Dermis blood vessel endothelial cell (primary cell): ENCODE measurements around the gene HES5. TPM values are rescaled to one million over a fixed set of nuclear protein-coding genes. Genes with fewer than 3 reads are reported as not detected.

Source experiments
- DNase-seq: peaks from one replicate; pipeline ENCODE4 v3.0.0; 2010
- total RNA-seq: library from RNA; depleted of rRNA; stranded (reverse); fragments of >200 nt; gene quantifications from 2 replicates; pipeline ENCODE4 v1.2.3, GENCODE V29; 2014

The HES5 gene
- total RNA-seq, 1 donor from 2014 or later: 0.17 TPM

DNA sequence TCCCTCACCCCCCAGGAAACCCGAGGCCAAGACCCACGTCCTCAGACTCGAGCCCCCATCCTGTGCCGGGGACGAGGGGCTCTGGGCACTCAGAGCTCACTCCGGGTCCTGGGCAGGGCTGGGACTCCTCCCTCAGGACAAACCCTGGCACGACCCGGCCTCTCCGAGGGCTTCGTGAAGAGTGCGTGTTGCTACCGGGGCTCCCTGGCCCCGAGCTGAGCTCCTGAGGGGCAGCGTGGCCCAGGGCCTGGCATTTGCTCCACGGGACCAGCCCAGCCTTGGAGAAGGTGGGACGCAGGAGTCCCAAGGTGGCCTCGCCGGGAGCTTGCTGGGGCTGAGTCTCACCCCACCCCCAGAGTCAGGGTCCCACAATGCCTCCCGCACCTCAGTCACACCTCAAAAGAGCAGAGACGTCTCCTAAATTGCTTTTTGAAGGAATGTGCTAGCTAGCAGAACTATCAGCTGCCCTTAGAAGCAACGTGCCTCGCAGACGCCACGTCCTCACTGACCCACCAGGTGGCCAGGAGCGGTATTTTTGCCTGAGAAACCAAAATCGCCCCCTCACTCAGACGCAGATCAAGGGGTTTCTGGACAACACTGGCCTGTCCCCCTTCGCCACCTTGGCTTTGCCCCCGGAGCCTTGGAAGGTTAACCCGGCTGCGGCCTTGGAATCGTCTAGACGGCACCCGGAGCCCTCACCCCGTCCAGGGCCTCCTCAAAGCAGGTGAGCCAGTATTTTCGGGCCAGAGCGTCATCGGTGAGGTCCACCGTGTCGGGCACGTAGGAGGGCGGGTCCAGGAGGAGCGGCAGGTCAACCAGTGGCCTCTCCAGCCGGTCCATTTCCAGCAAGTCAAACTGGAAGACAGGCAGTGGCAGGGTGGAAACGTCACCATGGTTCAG lies 14.9 kb downstream of the HES5 start:
- no peak for DNase-seq

DNA sequence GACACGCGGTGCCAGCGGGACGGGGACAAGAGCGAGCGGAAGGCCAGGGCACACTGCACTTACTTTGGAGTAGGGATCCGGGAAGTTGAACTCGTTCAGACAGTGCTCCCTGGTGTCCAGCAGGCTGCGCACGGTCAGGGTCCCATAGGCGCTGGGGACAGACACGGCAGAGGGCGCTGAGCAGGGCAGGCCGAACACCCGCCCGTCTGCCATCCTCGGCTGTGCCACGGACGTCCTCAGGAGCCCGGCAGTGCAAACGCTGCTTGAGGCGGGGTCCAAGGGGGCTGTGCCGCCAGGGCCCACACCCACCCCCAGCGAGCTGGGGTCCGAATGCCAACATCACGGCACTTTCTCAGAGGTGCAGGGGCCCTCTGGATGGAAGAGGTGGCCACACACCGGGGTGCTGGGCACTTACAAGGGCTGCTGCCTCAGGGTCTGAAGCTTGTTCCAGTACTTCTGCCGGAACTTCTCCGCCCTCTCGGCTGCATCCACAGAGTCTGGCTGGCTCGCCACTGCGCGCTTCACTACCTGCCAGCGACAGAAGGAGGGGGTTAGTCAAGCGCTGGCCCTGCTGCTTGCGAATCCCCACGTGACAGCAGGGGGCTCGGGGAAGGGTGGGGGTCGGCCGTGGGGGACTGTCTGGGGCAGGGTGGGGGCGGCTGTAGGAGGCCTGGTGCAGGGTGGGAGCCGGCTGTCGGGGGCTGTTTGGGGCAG lies 16.0 kb downstream of the HES5 start:
- no peak for DNase-seq

DNA sequence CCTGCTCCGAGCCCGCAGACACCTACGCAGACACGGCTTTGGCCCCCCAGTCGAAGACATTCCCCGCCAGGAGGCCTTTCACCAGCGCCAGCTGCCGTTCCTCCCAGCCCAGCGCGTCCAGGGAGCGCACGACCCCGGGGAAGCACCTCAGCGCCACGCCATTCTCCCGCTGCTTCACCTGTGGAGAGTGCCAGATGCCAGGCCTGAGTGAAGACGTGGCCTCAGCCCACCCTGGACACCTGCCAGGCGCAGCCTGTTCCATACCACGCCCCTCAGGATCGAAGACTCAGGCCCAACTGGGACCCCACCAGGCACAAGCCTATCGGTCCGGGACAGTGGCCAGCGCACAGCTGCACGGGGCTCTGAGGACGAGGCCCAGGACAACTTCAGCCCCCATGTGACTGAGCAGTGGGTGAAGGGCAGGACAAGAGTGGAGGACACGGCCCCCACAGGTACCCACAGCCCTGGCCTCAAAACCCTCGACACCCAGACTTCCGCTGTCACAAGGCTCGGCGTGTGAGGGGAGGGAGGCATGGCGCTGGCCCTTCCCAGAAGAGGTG lies 17.1 kb downstream of the HES5 start:
- DNase-seq: no peak

DNA sequence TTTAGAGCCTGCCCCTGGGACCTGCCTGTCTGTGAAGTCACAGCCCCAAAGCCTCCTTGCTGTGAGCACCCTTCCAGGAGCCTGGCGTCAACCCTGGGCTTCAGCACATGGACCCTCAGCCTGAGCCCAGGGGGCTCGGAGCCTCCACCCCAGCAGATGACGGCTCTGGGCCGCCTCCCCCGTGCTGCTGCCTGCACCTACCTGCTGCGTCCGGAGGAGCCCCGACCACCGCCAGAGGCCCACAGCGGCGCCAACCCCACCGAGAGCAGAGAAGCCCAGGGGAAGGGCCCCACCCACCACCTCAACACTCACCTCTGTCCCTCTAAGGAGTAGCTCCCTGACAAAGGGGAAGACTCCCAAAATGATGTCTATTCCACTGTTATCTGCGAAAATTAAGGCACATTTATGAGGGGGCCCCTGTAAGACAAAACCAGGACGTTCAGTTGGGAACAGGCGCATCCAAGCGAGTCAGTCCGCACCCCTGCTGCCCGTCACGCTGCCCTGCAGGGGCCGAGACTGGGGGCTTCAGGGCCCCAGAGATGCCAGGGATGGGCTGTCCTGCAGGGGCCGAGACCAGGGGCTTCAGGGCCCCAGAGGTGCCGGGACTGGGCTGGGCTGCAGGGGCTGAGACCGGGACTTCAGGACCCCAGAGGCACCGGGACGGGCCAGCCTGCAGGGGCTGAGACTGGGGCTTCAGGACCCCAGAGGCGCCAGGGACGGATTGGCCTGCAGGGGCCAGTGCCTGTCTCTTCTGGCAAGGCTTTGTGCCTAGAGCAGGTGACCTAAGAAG lies 19.5 kb downstream of the HES5 start:
- DNase-seq: no peak

DNA sequence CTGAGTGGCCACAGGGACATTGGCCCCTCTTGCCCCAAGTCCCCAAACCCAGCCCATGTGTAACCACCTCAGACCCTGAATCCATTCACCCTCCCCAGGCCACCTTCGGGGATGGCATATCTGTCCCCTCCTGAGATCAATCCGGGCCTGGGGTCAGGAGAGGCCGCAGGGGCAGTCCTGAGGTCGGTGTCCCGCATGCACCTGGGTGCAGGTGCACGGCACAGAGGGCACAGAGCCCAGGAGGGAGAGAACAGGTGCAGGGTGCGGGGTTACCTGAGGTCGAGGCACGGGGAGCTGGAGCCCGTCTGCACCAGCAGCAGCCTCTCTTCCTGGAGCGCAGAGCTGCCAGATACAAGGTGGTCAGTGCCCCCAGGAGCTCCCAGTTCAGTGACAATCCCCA lies 20.5 kb downstream of the HES5 start:
- no peak for DNase-seq

DNA sequence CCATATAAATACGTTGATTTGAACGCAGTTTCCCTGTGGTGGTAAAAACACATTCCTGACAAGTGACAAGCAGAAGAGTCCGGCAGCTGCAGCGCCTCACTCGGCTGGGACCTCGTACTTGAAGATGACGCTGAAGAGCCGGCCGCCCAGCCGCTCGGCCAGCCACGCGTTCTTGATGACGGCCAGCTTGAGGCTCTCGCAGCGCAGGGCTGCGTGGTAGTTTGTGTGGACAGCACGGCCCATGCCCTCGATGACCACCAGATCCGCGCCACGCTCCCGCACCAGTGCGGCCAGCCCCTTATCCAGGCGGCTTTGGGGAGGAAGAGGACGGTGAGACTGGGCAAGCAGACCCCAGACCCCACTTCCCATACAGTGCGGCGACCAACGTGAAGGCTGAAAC lies 21.3 kb downstream of the HES5 start:
- DNase-seq: no peak

DNA sequence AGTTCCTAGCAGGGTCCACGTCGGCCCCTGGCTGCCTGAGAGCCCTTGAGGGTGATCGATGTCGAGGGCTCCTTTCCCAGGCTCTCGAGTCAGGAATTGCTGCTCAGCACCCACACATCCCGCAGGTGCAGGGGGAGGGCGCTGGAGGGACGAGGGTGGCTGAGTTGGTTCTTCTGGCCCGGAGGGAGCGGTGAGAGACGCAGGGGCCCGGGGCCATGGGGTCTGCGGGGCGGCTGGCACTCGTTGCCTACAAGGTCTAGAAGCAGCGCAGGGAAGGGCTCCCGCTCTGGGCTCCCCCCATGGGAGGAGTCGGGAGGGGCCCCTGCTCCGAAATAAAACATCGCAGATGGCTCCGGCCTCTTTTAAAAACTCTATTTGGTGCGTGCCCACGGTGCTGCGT lies 21.9 kb downstream of the HES5 start:
- no peak for DNase-seq

DNA sequence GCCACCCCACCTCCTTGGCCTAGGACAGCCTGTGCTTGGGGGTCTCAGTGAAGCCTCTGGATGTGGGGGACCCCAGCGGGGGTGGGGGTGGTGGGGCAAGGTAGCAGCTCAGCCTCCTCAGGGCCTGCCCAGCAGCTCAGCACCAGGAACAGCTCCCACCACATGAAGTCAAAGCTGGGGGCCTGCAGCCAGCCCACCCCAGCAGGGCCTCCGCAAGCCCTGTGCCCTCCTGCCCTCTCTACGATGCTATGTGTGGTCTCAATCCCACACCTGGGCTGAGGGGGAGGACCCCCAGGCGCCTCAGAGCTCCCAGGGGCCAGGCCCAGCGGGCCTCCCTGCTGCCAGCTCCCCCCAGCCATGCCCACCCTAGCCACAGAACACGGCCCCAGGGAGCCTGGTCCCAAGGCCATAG lies 22.3 kb downstream of the HES5 start:
- no peak for DNase-seq

DNA sequence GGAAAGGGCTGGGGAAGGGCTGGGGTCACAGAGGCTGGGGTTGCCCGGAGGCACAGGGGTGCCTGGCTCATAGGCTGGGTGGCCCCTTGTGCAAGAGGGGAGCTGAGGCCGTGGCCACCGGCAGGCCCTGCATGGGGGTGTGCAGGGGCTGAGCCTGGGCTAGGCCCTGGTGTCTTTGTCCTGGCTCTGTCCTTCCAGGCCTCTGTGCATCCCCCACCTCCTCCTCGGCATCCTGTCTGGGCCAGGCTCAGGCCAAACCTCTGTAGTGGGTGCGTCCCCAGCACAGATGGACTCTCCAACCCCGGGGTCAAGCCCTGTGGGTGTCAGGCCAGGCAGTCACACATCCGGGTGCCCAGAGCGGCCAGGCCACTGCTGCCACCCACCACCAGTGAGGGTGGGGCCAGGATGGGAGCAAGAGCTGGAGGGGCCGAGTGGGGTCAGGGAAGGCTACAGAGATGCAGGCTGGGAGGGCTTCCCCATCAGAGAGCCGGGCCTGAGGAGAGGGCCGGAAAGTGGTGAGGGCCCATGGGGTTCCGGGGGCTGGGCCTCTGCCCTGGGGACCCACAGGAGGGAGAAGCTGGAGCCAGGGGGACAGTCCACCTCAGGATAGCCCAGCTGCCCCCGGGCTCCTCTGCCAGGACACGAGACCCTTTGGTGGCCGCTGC lies 23.0 kb downstream of the HES5 start:
- DNase-seq: no peak

DNA sequence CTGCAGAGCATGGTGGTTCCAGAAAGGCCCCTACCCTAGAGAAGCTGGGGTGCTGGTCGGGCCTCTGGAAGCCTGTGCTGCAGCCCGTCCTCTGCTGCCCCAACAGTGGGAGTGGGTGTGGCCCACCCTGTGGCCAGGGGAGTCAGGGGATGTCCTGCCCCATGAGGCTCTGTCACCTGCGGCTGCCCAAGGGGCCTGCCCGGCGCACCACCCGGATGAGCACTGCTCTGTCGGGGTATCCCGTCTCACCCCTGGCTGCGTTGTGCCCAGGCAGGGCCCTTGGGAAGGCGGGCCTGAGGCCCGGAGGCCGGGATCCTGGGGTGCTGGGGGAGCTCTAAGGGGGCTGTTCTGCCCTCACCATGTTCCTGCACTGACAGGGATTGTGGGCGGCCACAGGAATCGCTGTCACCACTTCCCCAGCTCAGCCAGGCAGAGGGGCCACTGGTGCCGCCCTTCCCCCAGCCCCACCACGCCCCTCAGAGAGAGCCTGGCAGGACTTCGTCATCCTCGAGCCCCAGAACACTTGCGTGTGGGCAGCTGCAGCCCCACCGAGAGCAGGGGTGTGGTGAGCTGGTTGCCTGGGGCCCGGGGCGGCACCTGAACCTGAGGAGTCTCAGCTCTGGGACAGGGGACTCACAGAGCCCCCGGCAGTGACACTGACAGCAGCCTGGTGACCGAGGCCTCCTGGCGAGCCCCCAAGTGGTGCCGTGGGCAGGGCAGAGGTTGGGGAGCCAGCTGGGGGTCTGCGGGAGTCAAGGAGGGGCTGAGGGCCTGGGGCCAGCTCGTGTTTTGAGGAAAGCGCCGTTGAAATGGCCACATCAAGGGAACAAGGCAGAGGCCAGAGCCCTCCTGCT lies 23.8 kb downstream of the HES5 start:
- no peak for DNase-seq

DNA sequence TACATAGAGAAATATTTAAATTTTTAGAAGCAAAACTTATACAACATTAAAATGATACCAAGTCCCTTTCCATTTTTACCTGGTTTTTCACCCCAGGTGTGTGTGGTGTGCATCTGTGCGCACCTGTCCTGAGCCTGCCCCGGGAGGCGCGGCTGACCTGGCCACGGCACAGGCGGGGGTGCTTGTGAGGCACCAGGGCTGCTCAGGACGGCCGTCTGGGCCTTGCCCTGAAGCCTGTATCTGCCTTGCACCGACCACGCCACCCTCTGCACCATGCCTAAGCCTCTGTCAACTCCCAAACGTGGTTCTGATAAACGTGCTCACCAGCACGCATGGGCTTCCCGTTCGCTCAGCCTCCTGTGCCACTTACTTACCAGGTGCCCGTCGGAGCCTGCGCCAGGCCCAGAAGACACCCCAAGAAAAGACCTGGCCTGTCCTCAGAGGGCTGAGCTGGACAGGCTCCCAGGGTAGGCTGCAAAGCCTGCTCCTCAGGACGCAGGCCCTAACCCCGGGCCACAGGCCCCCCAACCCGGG lies 24.5 kb downstream of the HES5 start:
- no peak for DNase-seq

DNA sequence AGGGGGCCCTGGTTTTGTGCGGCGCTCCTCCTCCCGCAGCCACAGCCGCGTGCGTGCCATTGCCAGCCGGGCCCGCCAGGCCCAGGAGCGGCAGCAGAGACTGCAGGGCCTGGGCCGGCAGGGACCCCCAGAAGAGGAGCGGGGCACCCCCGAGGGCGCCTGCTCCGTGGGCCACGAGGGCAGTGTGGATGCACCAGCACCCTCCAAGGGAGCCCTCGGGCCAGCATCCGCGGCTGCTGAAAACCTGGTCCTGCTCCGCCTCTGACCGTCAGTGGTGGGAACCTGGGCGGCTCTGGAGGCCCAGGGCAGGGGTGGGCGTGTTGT lies 25.2 kb downstream of the HES5 start:
- DNase-seq: no peak

DNA sequence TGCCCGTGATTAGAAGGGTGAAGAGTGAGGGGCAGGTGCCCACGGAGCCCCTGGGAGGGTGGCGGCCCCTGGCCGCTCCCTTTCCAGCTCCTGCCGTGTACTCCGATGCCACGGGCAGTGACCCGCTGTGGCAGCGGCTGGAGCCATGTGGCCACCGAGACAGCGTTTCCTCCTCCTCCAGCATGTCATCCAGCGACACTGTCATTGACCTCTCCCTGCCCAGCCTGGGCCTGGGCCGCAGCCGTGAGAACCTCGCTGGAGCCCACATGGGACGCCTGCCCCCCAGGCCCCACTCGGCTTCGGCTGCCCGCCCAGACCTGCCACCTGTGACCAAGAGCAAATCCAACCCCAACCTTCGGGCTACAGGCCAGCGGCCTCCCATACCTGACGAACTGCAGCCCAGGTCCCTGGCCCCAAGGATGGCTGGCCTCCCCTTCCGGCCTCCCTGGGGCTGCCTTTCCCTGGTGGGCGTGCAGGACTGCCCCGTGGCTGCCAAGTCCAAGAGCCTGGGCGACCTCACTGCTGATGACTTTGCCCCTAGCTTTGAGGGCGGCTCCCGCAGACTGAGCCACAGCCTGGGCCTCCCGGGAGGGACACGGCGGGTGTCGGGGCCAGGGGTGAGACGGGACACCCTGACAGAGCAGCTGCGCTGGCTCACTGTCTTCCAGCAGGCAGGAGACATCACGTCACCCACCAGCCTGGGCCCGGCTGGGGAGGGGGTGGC lies 25.7 kb downstream of the HES5 start:
- DNase-seq: no peak

DNA sequence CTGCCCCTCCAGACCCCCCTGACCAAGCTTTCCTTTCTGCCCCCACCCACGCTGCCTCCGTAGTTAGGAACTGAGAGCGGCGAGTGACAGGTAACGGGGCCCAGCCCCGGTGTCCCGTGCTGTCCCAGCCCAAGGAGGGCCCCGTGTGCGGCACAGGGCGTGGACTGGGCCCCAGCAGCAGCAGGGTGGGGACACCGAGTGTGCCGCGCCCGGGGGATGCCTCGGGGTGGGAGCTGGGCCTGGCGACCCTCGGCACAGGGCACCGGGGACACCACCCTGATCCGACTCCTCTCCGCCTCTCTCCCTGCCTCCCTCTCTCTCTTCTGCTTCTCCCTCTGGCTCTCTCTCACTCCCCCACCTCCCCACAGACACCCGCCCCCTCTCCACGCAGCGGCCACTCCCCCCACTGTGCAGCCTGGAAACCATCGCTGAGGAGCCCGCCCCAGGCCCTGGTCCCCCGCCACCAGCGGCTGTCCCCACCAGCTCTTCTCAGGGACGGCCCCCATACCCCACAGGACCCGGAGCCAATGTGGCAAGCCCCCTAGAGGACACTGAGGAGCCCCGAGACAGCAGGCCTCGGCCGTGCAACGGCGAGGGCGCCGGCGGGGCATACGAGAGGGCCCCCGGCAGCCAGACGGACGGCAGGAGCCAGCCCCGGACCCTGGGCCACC lies 26.4 kb downstream of the HES5 start:
- DNase-seq: no peak

DNA sequence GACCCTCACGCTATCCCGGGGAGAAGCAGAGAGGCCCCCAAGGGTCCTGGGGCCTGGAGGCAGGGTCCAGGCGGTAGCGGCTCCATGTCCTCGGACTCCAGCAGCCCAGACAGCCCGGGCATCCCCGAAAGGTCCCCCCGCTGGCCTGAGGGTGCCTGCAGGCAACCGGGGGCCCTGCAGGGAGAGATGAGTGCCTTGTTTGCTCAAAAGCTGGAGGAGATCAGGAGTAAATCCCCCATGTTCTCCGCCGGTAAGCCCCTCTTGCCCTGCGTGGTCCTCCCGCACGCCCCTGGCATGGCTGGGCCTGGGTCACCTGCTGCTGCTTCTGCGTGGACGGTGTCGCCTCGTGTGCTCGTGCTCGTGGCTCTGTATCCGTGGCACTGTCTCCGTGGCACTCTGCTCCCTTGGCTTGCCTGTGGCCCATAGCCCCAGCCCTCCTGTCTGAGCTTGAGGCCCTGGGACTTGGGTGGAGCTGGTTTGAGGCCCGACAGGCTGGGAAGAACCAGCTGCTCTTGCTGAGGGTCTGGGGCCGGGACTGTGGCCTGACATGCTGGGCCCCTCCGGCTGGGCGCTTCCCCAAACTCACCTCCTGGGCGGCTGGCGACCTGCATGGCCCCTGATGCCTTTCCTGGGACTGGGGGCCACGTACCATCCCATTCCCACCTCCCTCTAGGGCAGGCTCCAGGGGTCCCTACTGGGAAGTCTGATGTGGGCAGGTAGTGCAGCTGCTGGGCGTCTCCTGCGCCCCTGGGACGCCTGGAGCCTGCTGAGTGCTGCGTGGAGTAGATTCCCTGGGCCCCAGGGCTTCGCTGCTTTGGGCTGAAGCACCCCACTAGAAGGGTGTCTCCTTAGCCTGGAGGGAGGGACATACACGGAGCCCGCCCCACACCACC lies 27.2 kb downstream of the HES5 start:
- no peak for DNase-seq

DNA sequence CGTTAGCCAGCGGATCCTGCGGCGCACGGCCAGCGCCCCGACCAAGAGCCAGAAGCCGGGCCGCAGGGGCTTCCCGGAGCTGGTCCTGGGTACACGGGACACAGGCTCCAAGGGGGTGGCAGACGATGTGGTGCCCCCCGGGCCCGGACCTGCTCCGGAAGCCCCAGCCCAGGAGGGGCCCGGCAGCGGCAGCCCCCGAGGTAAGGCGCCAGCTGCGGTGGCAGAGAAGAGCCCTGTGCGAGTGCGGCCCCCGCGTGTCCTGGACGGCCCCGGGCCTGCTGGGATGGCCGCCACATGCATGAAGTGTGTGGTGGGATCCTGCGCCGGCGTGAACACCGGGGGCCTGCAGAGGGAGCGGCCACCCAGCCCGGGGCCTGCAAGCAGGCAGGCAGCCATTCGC lies 27.9 kb downstream of the HES5 start:
- no peak for DNase-seq

DNA sequence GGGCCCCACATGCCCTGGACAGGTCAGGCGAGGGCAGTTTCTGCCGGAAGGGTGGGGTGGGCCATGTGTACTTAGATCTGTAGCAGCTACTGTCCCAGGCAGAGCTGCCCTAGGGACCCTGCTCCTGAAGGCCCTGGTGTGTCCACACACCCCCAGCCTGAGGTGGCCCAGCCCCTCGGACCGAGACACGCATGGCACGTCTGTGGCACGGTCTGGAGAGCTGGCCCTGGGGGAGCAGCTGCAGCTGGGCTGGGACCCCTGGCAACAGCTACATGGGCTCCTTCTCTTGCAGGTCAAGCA lies 28.3 kb downstream of the HES5 start:
- DNase-seq: no peak

DNA sequence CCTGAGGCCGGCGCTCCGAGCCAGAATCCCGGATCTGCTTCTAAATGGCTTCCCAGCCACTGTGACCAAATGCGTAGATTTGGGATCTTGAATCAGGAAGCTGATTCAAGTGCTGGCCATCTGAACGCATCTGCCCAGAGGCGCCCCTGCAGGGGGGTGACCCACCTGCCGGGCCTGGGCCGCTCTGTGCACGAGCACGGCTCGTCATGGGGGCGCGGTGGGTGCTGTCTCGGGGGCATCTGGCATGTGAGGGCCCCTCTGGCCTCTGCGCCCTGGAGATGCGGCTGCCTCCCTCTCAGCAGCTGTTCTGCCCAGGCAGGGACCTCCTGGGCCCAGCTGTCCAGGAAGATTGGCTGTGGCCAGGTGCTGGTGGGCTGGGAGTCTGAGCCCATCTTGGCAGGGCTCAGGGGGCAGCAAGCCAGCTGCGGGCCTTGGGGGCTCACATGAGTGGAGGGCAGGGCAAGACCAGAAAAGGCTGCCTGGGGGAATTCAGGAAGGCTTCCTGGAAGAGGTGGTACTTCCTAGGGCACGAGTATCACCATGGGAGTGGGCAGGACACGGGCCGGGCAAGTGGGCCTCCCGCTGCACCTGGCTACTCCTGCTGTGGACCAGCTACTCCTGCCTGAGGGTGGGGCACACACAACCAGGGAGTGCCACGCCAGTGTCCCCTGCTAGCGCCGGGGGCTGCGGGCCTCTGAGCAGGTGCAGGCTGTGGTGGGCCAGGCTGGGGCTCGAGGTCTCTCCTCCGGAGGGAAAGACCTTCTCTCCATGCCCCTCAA lies 28.8 kb downstream of the HES5 start:
- DNase-seq: no peak
